Skeletal muscle satellite cell (primary cell): ENCODE results near the gene CNRIP1.
"Not testable (repeated sequence)": the region's sequence is repeated elsewhere in the genome, so short reads cannot be mapped to it uniquely, and the experiment has no call there.

ENCODE experiments used
- H3K27me3 ChIP-seq: 2 replicates; pipeline ENCODE4 v1.7.0; 2013; ENCODE audit warnings: low read length; ENCODE audit not compliant: control insufficient read depth, insufficient read depth
- H3K36me3 ChIP-seq: 2 replicates; pipeline ENCODE4 v1.7.0; 2013; ENCODE audit warnings: mild to moderate bottlenecking, control low read depth, low read length; ENCODE audit not compliant: insufficient read depth
- H3K4me1 ChIP-seq: 2 replicates; pipeline ENCODE4 v1.7.0; 2013; ENCODE audit warnings: low read length; ENCODE audit not compliant: control insufficient read depth, insufficient read depth
- H3K4me2 ChIP-seq: 2 replicates; pipeline ENCODE4 v1.7.0; 2013; ENCODE audit warnings: mild to moderate bottlenecking, low read length
- H3K4me3 ChIP-seq: 2 replicates; pipeline ENCODE4 v1.7.0; 2013; ENCODE audit warnings: low read length
- H3K9ac ChIP-seq: 2 replicates; pipeline ENCODE4 v1.7.0; 2013; ENCODE audit warnings: mild to moderate bottlenecking, low read depth, low read length, moderate library complexity
- H3K9me3 ChIP-seq: replicated peaks from 2 replicates; pipeline ENCODE4 v1.7.0; 2013; ENCODE audit warnings: mild to moderate bottlenecking, control low read depth, low read length

The CNRIP1 gene

DNA sequence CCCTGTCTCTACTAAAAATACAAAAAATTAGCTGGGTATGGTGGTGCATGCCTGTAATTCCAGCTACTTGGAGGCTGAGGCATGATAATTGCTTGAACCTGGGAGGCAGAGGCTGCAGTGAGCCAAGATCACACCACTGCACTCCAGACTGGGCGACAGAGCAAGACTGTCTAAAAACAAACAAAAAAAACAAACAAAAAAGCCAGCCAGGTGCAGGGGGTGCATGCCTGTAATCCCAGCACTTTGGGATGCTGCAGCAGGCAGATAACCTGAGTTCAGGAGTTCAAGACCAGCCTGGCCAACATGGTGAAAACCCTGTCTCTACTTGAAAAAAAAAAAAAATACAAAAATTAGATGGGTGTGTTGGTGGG, 15.9 kb downstream of the CNRIP1 start:
- not testable (repeated sequence) for H3K27me3 ChIP-seq, H3K4me2 ChIP-seq, H3K4me3 ChIP-seq, H3K9me3 ChIP-seq, H3K9ac ChIP-seq, H3K4me1 ChIP-seq
- H3K36me3 ChIP-seq: peaks cover 12% of the 10 kb centered on the region

DNA sequence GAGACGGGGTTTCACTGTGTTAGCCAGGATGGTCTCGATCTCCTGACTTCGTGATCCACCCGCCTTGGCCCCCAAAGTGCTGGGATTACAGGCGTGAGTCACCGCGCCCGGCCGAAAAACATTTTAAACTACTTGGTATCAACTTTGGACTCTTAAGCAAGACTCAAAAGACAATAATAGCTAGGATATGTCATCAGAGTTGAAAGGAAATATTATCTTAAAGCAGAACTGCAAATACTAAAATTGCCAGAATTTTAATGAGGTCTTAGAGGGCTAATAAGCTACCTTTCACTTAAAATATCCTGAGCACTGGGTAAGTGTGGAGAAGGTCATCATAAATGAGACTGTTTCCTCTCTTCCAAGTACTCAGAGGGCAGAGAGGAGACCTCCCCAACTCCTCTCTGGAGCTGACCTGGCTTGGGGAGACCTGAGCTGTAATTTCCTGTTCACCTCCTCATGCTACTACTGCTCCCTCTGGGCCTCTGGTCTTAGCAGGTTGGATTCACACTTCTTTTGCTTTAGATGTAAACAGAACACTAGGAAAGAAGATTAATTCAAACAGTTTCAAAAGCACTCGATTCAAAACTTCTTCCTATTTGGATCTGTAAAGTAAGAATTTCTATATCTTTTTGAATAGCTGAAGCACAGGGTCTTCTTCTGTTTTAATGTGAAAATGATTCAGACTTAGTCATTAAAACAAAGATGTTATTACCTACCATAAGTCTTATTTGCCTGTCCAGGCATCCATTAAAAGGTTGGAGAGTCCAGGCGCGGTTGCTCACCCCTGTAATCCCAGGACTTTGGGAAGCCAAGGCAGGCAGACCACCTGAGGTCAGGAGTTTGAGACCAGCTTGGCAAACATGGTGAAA, 16.5 kb downstream of the CNRIP1 start:
- Histone ChIP-seq H3K9me3 (no peaks in the 10 kb centered on the region), H3K4me2 (no peak overlapping the region), H3K4me3 (no peak overlapping the region), H3K9ac (no peak overlapping the region), H3K36me3 (peaks cover 12% of the 10 kb centered on the region), H3K27me3 (no peaks in the 10 kb centered on the region), H3K4me1 (peaks cover 9% of the 10 kb centered on the region)

DNA sequence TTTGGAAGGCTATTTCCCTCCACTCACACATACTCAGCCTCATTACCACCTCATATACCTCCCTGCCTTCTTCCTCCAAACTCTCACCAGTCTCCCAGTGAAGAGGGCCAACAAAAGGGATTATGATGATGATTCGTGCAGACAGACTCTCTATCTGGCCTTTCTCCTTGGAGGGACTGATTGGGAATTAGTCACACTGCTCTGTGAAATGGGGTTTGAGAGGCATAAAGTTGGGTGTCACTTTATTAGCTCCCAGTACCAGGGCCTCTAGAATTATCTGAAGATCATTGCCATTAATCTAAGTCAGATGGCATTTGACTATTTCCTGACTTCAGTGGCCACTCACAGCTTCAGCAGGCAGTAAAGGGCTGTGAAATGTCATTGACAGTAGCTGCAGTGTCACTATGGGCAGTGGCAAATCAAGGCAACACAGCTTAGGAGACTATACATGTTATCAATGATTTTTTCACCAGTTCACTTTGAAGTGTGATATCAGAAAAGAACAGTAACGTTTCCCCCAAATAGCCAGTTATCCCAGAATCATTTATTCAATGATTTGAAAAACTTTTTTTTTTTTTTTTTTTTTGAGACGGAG, 17.4 kb downstream of the CNRIP1 start:
- Histone ChIP-seq H3K36me3 (peaks cover 6% of the 10 kb centered on the region), H3K4me3 (no peak overlapping the region), H3K27me3 (no peaks in the 10 kb centered on the region), H3K4me1 (peaks cover 9% of the 10 kb centered on the region), H3K4me2 (no peak overlapping the region), H3K9me3 (no peaks in the 10 kb centered on the region), H3K9ac (no peak overlapping the region)

DNA sequence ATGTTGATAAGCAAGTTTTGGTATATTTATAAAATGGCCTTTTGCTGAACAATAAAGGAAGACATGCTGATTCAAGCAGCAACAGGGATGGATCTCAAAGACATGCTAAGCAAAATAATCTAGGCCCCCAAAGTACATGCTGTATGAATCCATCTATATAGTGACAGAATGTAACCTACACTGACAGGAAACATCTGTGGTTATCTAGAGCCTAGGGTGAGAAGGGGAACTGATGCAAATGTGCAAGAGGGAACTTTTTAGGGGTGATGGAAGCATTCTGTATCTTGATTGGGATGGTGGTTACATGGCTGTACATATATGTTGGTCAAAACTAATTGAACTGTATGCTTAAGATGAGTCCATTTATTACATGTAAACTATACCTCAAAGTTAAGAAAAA, 24.2 kb downstream of the CNRIP1 start:
- H3K27me3 ChIP-seq: no peaks in the 10 kb centered on the region
- no peak overlapping the region for H3K4me3 ChIP-seq
- H3K4me1 ChIP-seq: no peaks in the 10 kb centered on the region
- H3K9me3 ChIP-seq: no peaks in the 10 kb centered on the region
- H3K4me2 ChIP-seq: no peak overlapping the region
- peaks cover 8% of the 10 kb centered on the region for H3K36me3 ChIP-seq
- H3K9ac ChIP-seq: no peak overlapping the region

DNA sequence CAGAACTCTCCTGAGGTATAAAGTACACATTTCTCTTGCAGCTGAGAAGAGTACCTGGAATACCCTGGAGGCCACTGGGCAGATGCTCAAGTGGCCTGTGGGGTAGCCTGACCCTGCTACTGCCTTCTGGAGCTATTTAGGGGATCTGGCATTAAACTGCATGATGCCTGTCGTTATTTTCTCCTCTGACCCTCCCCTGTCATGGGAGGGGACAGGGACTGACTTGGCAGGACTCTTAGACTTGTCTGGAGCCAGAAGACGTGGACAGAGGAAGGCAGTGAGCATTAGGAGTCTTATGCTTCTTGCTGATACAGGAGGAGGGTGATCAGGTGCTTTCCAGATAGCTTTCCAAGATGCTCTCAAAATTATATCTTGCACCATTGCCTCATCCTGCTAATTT, 24.8 kb downstream of the CNRIP1 start:
- H3K4me2 ChIP-seq: no peak overlapping the region
- peaks cover 8% of the 10 kb centered on the region for H3K36me3 ChIP-seq
- no peaks in the 10 kb centered on the region for H3K27me3 ChIP-seq
- no peaks in the 10 kb centered on the region for H3K9me3 ChIP-seq
- no peak overlapping the region for H3K4me3 ChIP-seq
- no peaks in the 10 kb centered on the region for H3K4me1 ChIP-seq
- H3K9ac ChIP-seq: no peak overlapping the region

DNA sequence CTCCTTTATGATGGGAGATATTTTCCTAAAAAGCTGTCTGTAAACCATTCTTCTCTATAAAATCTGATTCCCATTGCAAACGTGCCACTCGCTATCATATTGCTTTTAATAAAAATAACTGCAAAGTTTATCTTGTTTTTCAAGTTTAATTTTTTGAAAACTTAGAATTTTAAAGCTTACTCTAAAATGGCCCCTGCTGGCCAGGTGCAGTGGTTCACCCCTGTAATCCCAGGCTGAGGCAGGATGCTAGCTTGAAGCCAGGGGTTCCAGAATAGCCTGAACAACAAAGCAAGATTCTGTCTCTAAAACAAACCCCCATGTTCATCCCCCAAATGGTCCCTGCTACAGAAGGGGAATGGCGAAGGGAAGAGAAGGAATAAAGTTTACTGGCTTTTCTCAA, 25.6 kb downstream of the CNRIP1 start:
- H3K4me1 ChIP-seq: no peaks in the 10 kb centered on the region
- no peak overlapping the region for H3K4me2 ChIP-seq
- peaks cover 4% of the 10 kb centered on the region for H3K36me3 ChIP-seq
- no peaks in the 10 kb centered on the region for H3K27me3 ChIP-seq
- H3K9me3 ChIP-seq: no peaks in the 10 kb centered on the region
- no peak overlapping the region for H3K4me3 ChIP-seq
- H3K9ac ChIP-seq: no peak overlapping the region

DNA sequence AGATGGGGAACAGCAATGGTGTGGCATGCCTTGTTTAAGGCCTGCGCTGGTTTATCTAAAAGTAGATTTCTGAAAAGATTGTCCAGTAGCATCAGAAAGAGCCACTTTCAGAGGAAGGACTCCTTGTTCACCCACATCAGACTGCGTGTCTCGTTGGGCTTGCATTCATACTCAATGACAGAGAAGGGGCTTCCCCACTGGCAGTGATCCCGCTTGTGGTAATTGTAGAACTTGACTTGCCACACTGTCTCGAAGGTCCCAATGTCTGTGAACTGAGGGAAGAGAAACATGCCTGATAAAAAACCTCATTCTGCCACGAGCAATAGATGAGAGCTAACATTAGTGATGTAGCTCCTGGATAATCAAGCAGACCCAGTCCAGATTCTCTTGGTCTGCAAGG, 26.0 kb downstream of the CNRIP1 start:
- no peak overlapping the region for H3K4me3 ChIP-seq
- H3K36me3 ChIP-seq: peaks cover 3% of the 10 kb centered on the region
- H3K4me2 ChIP-seq: no peak overlapping the region
- H3K9me3 ChIP-seq: no peaks in the 10 kb centered on the region
- no peak overlapping the region for H3K9ac ChIP-seq
- peaks cover 3% of the 10 kb centered on the region for H3K4me1 ChIP-seq
- H3K27me3 ChIP-seq: no peaks in the 10 kb centered on the region

DNA sequence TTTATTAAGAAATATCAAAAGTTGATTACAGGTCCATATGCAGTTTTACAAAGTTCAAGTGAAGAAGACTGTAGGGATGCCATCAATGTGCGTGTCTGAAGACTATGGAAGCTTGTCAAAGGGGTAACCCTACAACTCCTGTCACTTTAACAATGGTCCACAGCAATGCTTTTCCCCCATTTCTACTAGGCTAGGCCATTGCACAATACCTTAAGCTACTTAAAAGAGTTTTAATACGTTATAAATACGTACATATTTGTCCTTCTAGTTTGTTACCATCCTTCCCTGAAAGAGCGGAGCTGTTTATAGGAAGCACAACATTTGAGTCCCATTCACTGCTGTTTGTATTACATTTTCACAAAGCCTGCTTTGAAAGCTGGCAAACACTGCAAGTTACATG, 26.7 kb downstream of the CNRIP1 start:
- Histone ChIP-seq H3K9me3 (no peaks in the 10 kb centered on the region), H3K27me3 (no peaks in the 10 kb centered on the region)

DNA sequence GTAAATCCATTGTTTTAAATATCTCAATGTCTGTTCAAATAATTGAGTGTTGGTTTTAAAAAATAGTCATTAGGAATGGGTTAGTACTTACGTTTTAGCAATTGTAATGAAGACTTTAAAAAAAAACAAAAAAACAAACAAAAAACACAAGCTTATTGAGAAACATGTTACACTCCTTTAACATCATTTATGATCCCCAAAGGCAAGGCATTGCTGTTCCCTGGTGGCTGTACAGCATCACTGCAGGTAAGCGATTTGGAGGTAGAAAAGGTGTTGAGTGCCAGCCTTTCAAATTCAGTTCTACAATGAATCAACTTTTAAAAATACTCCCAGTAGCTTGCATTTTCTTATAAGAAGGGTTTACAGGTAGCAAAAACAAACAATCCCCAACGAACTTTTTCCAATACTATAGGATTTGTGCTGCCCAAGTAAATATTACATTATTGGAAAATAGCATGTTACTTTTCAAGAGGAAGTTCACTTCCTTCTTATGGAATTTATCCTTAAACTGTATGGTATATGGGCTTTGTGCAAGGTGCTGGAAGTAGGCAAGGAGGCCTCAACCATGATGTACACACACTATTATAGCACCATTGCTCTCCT, 27.5 kb downstream of the CNRIP1 start:
- no peaks in the 10 kb centered on the region for H3K9me3 ChIP-seq
- H3K36me3 ChIP-seq: peaks cover 3% of the 10 kb centered on the region
- H3K4me3 ChIP-seq: no peak overlapping the region
- peaks cover 16% of the 10 kb centered on the region for H3K4me1 ChIP-seq
- H3K27me3 ChIP-seq: no peaks in the 10 kb centered on the region
- H3K9ac ChIP-seq: no peak overlapping the region
- H3K4me2 ChIP-seq: no peak overlapping the region

More for the DNA sequence above, 26.7 kb downstream of the CNRIP1 start:
- Histone ChIP-seq H3K4me1 (peaks cover 10% of the 10 kb centered on the region), H3K9ac (no peak overlapping the region), H3K4me3 (no peak overlapping the region), H3K4me2 (no peak overlapping the region), H3K36me3 (peaks cover 3% of the 10 kb centered on the region)

DNA sequence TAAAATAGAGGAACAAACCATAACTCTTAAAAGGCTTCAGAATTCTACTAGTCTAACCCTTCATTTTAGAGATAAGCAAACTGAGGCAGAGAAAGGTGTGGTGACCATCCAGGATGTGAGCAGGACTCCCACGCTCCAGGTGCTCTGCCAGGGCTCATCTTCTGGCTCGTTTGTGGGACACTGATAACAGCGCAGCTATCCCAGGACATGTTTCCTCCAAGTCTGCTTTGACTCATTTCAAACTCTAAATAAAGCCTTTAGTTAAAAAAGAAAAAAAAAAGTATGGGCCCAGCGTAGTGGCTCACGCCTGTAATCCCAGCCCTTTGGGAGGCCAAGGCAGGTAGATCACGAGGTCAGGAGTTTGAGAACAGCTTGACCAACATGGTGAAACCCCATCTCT, 28.4 kb downstream of the CNRIP1 start:
- no peak overlapping the region for H3K9ac ChIP-seq
- no peaks in the 10 kb centered on the region for H3K27me3 ChIP-seq
- no peaks in the 10 kb centered on the region for H3K9me3 ChIP-seq
- H3K4me2 ChIP-seq: no peak overlapping the region
- no peak overlapping the region for H3K4me3 ChIP-seq
- H3K36me3 ChIP-seq: peaks cover 3% of the 10 kb centered on the region
- H3K4me1 ChIP-seq: peaks cover 16% of the 10 kb centered on the region

DNA sequence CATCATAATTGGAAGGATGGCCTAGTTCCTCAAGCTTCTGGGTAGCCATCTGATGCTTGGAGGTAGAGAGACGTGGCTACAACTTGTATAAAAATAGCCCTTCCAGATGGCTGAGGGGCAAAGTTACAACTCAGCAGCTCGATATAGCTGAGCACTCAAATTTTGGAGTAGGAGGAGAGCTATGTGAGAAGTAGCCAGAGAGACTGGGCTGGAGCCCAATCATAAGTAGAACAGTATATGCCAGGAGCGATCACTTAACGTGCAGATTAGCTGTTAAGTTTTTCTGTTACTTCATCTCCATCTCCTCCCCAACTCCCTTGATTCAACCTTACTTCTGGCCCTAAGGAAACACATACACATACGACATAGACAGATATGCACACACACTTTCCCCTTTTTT, 28.8 kb downstream of the CNRIP1 start:
- H3K9ac ChIP-seq: no peak overlapping the region
- peaks cover 16% of the 10 kb centered on the region for H3K4me1 ChIP-seq
- H3K9me3 ChIP-seq: no peaks in the 10 kb centered on the region
- H3K4me2 ChIP-seq: no peak overlapping the region
- H3K27me3 ChIP-seq: no peaks in the 10 kb centered on the region
- no peak overlapping the region for H3K4me3 ChIP-seq
- H3K36me3 ChIP-seq: peaks cover 3% of the 10 kb centered on the region
